Spleen (tissue), 7 donors: ENCODE measurements around the gene PNPLA2.

Experiments used
- POLR2A ChIP-seq, 3 donors: fragments of 450-650 bp; IDR thresholded peaks; one replicate each; pipeline ENCODE4 v1.5.1; 2017; ENCODE audit warnings: antibody characterized with exemption in 3 of 3, mild to moderate bottlenecking in 1 of 3
- POLR2AphosphoS5 ChIP-seq, 3 donors: sonication (generic); formaldehyde crosslinking; IDR thresholded peaks; one replicate each; pipeline ENCODE4 v1.5.1; 2017; ENCODE audit warnings: antibody characterized with exemption in 3 of 3
- TF ChIP-seq, protein P1 (sequence below), 11 experiments: fragments of 200-600 bp in 7 of 11; fragments of 450-650 bp in 4 of 11; sonication (generic) in 4 of 11; IDR thresholded peaks in 8 of 11; conservative IDR thresholded peaks in 3 of 11; 1 replicate in 7 of 11; 2 replicates in 4 of 11; pipeline versions ENCODE4 v1.4.0 to v1.8.0; 2016 to 2021; ENCODE audit warnings: antibody characterized with exemption in 11 of 11, inconsistent platforms in 4 of 11, mild to moderate bottlenecking in 1 of 11
- donor health status: DM: no; HTN: no; CAD: no; lungs with moderate emphysema.
- donor health status: DM: no; HTN: no; CAD: no.
- donor health status: DM: no; HTN: no; CAD: no.

DNA sequence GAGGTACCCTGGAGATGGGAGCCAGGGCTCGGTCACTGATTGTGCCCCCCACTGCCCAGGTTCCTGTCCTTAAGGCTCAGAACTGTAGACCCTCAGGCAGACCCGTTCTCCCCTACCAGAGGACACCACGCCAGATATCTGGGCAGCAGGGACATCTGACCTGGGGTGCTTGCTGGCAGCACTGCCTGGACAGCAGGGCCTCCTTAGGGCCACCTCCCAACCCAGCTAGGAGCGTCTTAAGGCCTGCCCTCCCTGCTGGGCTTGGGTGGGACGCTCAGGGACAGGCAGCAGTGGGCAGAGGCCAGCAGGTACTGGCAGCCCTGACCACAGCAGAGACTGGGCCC, 20.5 kb downstream of the PNPLA2 start:
- TF ChIP-seq, protein P1, sequence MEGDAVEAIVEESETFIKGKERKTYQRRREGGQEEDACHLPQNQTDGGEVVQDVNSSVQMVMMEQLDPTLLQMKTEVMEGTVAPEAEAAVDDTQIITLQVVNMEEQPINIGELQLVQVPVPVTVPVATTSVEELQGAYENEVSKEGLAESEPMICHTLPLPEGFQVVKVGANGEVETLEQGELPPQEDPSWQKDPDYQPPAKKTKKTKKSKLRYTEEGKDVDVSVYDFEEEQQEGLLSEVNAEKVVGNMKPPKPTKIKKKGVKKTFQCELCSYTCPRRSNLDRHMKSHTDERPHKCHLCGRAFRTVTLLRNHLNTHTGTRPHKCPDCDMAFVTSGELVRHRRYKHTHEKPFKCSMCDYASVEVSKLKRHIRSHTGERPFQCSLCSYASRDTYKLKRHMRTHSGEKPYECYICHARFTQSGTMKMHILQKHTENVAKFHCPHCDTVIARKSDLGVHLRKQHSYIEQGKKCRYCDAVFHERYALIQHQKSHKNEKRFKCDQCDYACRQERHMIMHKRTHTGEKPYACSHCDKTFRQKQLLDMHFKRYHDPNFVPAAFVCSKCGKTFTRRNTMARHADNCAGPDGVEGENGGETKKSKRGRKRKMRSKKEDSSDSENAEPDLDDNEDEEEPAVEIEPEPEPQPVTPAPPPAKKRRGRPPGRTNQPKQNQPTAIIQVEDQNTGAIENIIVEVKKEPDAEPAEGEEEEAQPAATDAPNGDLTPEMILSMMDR (IDR thresholded peaks at IDR 0.05 in 8 of 11, conservative IDR thresholded peaks at IDR 0.05 in 3 of 11) = no peak
- TF ChIP-seq POLR2AphosphoS5 (IDR thresholded peaks at IDR 0.05) (peak in 1 of 3 donors; percentile 15), POLR2A (IDR thresholded peaks at IDR 0.05) (no peak)
